HepG2 (cell line): Measurements from ENCODE around the gene ADAMTS13. TPM values are rescaled to one million over a fixed set of nuclear protein-coding genes. Genes with fewer than 3 reads are reported as not detected.

Experiments used
- ADNP ChIP-seq: sonication (generic); formaldehyde crosslinking; IDR thresholded peaks from 2 replicates; pipeline ENCODE4 v1.4.0; 2020; ENCODE audit warnings: missing genetic modification reagents
- ATF7-NPFF ChIP-seq: sonication (generic); formaldehyde crosslinking; IDR thresholded peaks from 2 replicates; pipeline ENCODE4 v1.8.1; 2023; ENCODE audit warnings: mild to moderate bottlenecking, low read depth, missing genetic modification reagents, moderate library complexity
- GABPB1 ChIP-seq: IDR thresholded peaks from 2 replicates; pipeline ENCODE4 v1.6.1; 2016; ENCODE audit warnings: mild to moderate bottlenecking, missing genetic modification reagents, moderate library complexity, missing compliant biosample characterization
- GPN1 ChIP-seq: sonication (generic); formaldehyde crosslinking; IDR thresholded peaks from 2 replicates; pipeline ENCODE4 v1.5.1; 2020; ENCODE audit warnings: missing genetic modification reagents, borderline replicate concordance
- HMG20A ChIP-seq: IDR thresholded peaks from 2 replicates; pipeline ENCODE4 v1.6.1; 2016; ENCODE audit warnings: borderline replicate concordance
- JUNB ChIP-seq: sonication (generic); formaldehyde crosslinking; IDR thresholded peaks from 2 replicates; pipeline ENCODE4 v1.8.0; 2022; ENCODE audit warnings: missing genetic modification reagents, mild to moderate bottlenecking, borderline replicate concordance
- KAT2B ChIP-seq: fragments of 150-350 bp; IDR thresholded peaks from 2 replicates; pipeline ENCODE4 v1.6.1; 2014; ENCODE audit warnings: low read depth, low read length, borderline replicate concordance
- KLF12 ChIP-seq: sonication (generic); formaldehyde crosslinking; IDR thresholded peaks from 2 replicates; pipeline ENCODE4 v1.4.0; 2020; ENCODE audit warnings: missing genetic modification reagents, borderline replicate concordance
- NR2F2 ChIP-seq: IDR thresholded peaks from 2 replicates; pipeline ENCODE4 v1.6.1; 2012; ENCODE audit warnings: low read depth, inconsistent platforms, borderline replicate concordance
- SAFB2 ChIP-seq: sonication (generic); formaldehyde crosslinking; IDR thresholded peaks from 2 replicates; pipeline ENCODE4 v1.5.1; 2020; ENCODE audit warnings: missing genetic modification reagents, low read depth, mild to moderate bottlenecking, borderline replicate concordance
- SIN3A ChIP-seq: IDR thresholded peaks from 2 replicates; pipeline ENCODE4 v1.6.1; 2011; ENCODE audit warnings: low read depth, mild to moderate bottlenecking, control low read depth, low read length, borderline replicate concordance
- THAP7 ChIP-seq: sonication (generic); formaldehyde crosslinking; IDR thresholded peaks from 2 replicates; pipeline ENCODE4 v1.8.1; 2023; ENCODE audit warnings: mild to moderate bottlenecking, missing genetic modification reagents
- ZMYM2 ChIP-seq: sonication (generic); formaldehyde crosslinking; IDR thresholded peaks from 2 replicates; pipeline ENCODE4 v1.8.0; 2022; ENCODE audit warnings: mild to moderate bottlenecking, missing genetic modification reagents
- ZNF274 ChIP-seq: sonication (generic); formaldehyde crosslinking; IDR thresholded peaks from 2 replicates; pipeline ENCODE4 v1.5.1; 2020; ENCODE audit warnings: mild to moderate bottlenecking, missing genetic modification reagents
- ZNF513 ChIP-seq: sonication (generic); formaldehyde crosslinking; conservative IDR thresholded peaks from 2 replicates; pipeline ENCODE4 v1.5.0; 2020; ENCODE audit warnings: missing genetic modification reagents
- ZNF652 ChIP-seq: IDR thresholded peaks from 2 replicates; pipeline ENCODE4 v1.6.1; 2016; ENCODE audit warnings: low read depth, borderline replicate concordance
- ZSCAN22 ChIP-seq: sonication (generic); formaldehyde crosslinking; IDR thresholded peaks from 2 replicates; pipeline ENCODE4 v1.4.0; 2020; ENCODE audit warnings: mild to moderate bottlenecking, missing genetic modification reagents
- polyA plus RNA-seq, 8 experiments: library from polyadenylated mRNA; depleted of rRNA in 3 of 8; stranded (reverse) in 7 of 8; unstranded in 1 of 8; fragments of >200 nt; fragmentation: Illumina TruSeq in 4 of 8; extraction: Trizol in 4 of 8; gene quantifications; 2 replicates each; pipeline versions ENCODE4 v1.2.1 to v1.2.3, GENCODE V29; 2011 to 2016; ENCODE audit warnings: low read depth in 4 of 8, missing spikeins in 1 of 8, mixed read lengths in 1 of 8; ENCODE audit not compliant: insufficient read depth in 1 of 8
- total RNA-seq, 5 experiments: library from RNA; depleted of rRNA; stranded (reverse); fragments of >200 nt; fragmentation: Illumina TruSeq; extraction: Trizol; gene quantifications; 2 replicates each; pipeline ENCODE4 v1.2.3, GENCODE V29; 2016; ENCODE audit warnings: low read depth in 1 of 5
- TF ChIP-seq, protein P1 (sequence below): IDR thresholded peaks from 2 replicates; pipeline ENCODE4 v1.6.1; 2012; ENCODE audit warnings: low read depth, low read length, improper control_type of control experiment
- TF ChIP-seq, protein P2 (sequence below): sonication (generic); formaldehyde crosslinking; IDR thresholded peaks from 2 replicates; pipeline ENCODE4 v1.4.0; 2020; ENCODE audit warnings: missing genetic modification reagents
- TF ChIP-seq, protein P3 (sequence below): sonication (generic); formaldehyde crosslinking; IDR thresholded peaks from 2 replicates; pipeline ENCODE4 v1.4.0; 2020; ENCODE audit warnings: low read depth, mild to moderate bottlenecking, missing genetic modification reagents

The ADAMTS13 gene
- total and polyA plus RNA-seq, 2 of the 13 experiments (the other 11 are each of a cell fraction or from before 2014, with no cell fraction given): 0.91 to 4.5 TPM

- TF ChIP-seq SIN3A: peak; percentile 27; the same call in 1 of the 2 replicates
- TF ChIP-seq ZNF513 (CRISPR knock-in tag): no peak
- TF ChIP-seq KAT2B: no peak
- no peak for TF ChIP-seq ADNP (CRISPR knock-in tag)
- TF ChIP-seq, protein P1, sequence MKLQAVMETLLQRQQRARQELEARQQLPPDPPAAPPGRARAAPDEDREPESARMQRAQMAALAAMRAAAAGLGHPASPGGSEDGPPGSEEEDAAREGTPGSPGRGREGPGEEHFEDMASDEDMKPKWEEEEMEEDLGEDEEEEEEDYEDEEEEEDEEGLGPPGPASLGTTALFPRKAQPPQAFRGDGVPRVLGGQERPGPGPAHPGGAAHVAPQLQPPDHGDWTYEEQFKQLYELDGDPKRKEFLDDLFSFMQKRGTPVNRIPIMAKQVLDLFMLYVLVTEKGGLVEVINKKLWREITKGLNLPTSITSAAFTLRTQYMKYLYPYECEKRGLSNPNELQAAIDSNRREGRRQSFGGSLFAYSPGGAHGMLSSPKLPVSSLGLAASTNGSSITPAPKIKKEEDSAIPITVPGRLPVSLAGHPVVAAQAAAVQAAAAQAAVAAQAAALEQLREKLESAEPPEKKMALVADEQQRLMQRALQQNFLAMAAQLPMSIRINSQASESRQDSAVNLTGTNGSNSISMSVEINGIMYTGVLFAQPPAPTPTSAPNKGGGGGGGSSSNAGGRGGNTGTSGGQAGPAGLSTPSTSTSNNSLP: no peak
- TF ChIP-seq SAFB2: peak; percentile 96; the same call in 1 of the 2 replicates
- 0 out of 2 replicates have a peak, but pooled peaks have one; percentile 52 for TF ChIP-seq ATF7-NPFF (CRISPR knock-in tag)
- 0 out of 2 replicates have a peak, but pooled peaks have one; percentile 18 for TF ChIP-seq ZNF652
- peak; percentile 99 for TF ChIP-seq GABPB1 (CRISPR knock-in tag)
- no peak for TF ChIP-seq ZMYM2 (CRISPR knock-in tag)
- TF ChIP-seq HMG20A: no peak
- TF ChIP-seq ZSCAN22: no peak
- TF ChIP-seq, protein P2, sequence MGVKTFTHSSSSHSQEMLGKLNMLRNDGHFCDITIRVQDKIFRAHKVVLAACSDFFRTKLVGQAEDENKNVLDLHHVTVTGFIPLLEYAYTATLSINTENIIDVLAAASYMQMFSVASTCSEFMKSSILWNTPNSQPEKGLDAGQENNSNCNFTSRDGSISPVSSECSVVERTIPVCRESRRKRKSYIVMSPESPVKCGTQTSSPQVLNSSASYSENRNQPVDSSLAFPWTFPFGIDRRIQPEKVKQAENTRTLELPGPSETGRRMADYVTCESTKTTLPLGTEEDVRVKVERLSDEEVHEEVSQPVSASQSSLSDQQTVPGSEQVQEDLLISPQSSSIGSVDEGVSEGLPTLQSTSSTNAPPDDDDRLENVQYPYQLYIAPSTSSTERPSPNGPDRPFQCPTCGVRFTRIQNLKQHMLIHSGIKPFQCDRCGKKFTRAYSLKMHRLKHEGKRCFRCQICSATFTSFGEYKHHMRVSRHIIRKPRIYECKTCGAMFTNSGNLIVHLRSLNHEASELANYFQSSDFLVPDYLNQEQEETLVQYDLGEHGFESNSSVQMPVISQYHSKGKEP: 0 out of 2 replicates have a peak, but pooled peaks have one; percentile 37
- TF ChIP-seq ZNF274: peak; percentile 51; the same call in 1 of the 2 replicates
- peak; percentile 46; the same call in 1 of the 2 replicates for TF ChIP-seq THAP7 (CRISPR knock-in tag)
- TF ChIP-seq, protein P3, sequence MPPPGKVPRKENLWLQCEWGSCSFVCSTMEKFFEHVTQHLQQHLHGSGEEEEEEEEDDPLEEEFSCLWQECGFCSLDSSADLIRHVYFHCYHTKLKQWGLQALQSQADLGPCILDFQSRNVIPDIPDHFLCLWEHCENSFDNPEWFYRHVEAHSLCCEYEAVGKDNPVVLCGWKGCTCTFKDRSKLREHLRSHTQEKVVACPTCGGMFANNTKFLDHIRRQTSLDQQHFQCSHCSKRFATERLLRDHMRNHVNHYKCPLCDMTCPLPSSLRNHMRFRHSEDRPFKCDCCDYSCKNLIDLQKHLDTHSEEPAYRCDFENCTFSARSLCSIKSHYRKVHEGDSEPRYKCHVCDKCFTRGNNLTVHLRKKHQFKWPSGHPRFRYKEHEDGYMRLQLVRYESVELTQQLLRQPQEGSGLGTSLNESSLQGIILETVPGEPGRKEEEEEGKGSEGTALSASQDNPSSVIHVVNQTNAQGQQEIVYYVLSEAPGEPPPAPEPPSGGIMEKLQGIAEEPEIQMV (CRISPR knock-in tag): 0 out of 2 replicates have a peak, but pooled peaks have one; percentile 37
- TF ChIP-seq GPN1 (CRISPR knock-in tag): no peak
- peak; percentile 56; the same call in 1 of the 2 replicates for TF ChIP-seq JUNB (CRISPR knock-in tag)
- TF ChIP-seq NR2F2: no peak; the same call in 1 of the 2 replicates
- peak; percentile 94; the same call in 1 of the 2 replicates for TF ChIP-seq KLF12
These were observed 4.4 kb upstream of the ADAMTS13 start, which contains the start of gene REXO4 (continued) for GRCh38 chr9:133417541-133418461.
